H9 (cell line): Measurements from ENCODE around the gene PIGS. TPM values are rescaled to one million over a fixed set of nuclear protein-coding genes. Genes with fewer than 3 reads are reported as not detected.

Source experiments
- DNase-seq: peaks from one replicate; pipeline ENCODE4 v3.0.0-alpha.2; 2017
- H2AFZ ChIP-seq: one replicate; pipeline ENCODE4 v1.6.1; 2013; ENCODE audit warnings: mild to moderate bottlenecking, low read length, control low read depth, moderate library complexity
- H2AK5ac ChIP-seq: 2 replicates; pipeline ENCODE4 v1.6.1; 2013; ENCODE audit warnings: low read length, control low read depth, mixed read lengths; ENCODE audit not compliant: insufficient read length
- H2BK120ac ChIP-seq: one replicate; pipeline ENCODE4 v1.6.1; 2013; ENCODE audit warnings: low read depth, mild to moderate bottlenecking, low read length, control low read depth, inconsistent platforms; ENCODE audit not compliant: poor library complexity, severe bottlenecking
- H2BK12ac ChIP-seq: 2 replicates; pipeline ENCODE4 v1.6.1; 2013; ENCODE audit warnings: low read length, control low read depth, mixed read lengths, low read depth; ENCODE audit not compliant: insufficient read length
- H2BK15ac ChIP-seq: 2 replicates; pipeline ENCODE4 v1.6.1; 2013; ENCODE audit warnings: low read depth, low read length, control low read depth
- H2BK20ac ChIP-seq: one replicate; pipeline ENCODE4 v1.6.1; 2013; ENCODE audit warnings: low read depth, mild to moderate bottlenecking, low read length, control low read depth, inconsistent platforms; ENCODE audit not compliant: poor library complexity, severe bottlenecking
- H2BK5ac ChIP-seq: 2 replicates; pipeline ENCODE4 v1.6.1; 2013; ENCODE audit warnings: low read length, control low read depth, mixed read lengths; ENCODE audit not compliant: insufficient read length
- H3K14ac ChIP-seq: 2 replicates; pipeline ENCODE4 v1.6.1; 2013; ENCODE audit warnings: low read length, control low read depth; ENCODE audit not compliant: insufficient read depth
- H3K18ac ChIP-seq: 2 replicates; pipeline ENCODE4 v1.6.1; 2013; ENCODE audit warnings: low read depth, mild to moderate bottlenecking, mixed read lengths, low read length, control low read depth; ENCODE audit not compliant: insufficient read length
- H3K23ac ChIP-seq: 2 replicates; pipeline ENCODE4 v1.6.1; 2013; ENCODE audit warnings: low read length, control low read depth, mixed read lengths, low read depth; ENCODE audit not compliant: insufficient read length
- H3K23me2 ChIP-seq: 2 replicates; pipeline ENCODE4 v1.6.1; 2013; ENCODE audit warnings: low read depth, mild to moderate bottlenecking, mixed read lengths, low read length, control low read depth; ENCODE audit not compliant: insufficient read length, poor library complexity, severe bottlenecking
- H3K27ac ChIP-seq: 2 replicates; pipeline ENCODE4 v1.5.1; 2013; ENCODE audit warnings: low read length, control low read depth, mixed read lengths, low read depth; ENCODE audit not compliant: insufficient read length
- H3K27me3 ChIP-seq: 2 replicates; pipeline ENCODE4 v1.6.1; 2013; ENCODE audit warnings: low read length, control low read depth, inconsistent platforms; ENCODE audit not compliant: insufficient read depth
- H3K4ac ChIP-seq: 2 replicates; pipeline ENCODE4 v1.6.1; 2013; ENCODE audit warnings: low read depth, mild to moderate bottlenecking, control low read depth, inconsistent platforms, low read length, moderate library complexity
- H3K4me1 ChIP-seq: 2 replicates; pipeline ENCODE4 v1.6.1; 2013; ENCODE audit warnings: low read length, control low read depth, inconsistent platforms; ENCODE audit not compliant: insufficient read depth
- H3K4me2 ChIP-seq: 2 replicates; pipeline ENCODE4 v1.6.1; 2013; ENCODE audit warnings: low read length, control low read depth, mixed read lengths; ENCODE audit not compliant: insufficient read length, insufficient read depth
- H3K56ac ChIP-seq: 2 replicates; pipeline ENCODE4 v1.6.1; 2013; ENCODE audit warnings: low read depth, mild to moderate bottlenecking, mixed read lengths, low read length, control low read depth; ENCODE audit not compliant: insufficient read length
- H3K79me1 ChIP-seq: 2 replicates; pipeline ENCODE4 v1.6.1; 2013; ENCODE audit warnings: low read depth, mild to moderate bottlenecking, moderate library complexity, low read length, control low read depth, inconsistent platforms; ENCODE audit not compliant: insufficient read depth, poor library complexity, severe bottlenecking
- H3K79me2 ChIP-seq: 2 replicates; pipeline ENCODE4 v1.6.1; 2013; ENCODE audit warnings: low read length, control low read depth, inconsistent platforms; ENCODE audit not compliant: insufficient read depth
- H3K9ac ChIP-seq: 2 replicates; pipeline ENCODE4 v1.6.1; 2013; ENCODE audit warnings: low read length, control low read depth, mixed read lengths; ENCODE audit not compliant: insufficient read length; ENCODE audit errors: extremely low read depth
- H3K9me3 ChIP-seq: one replicate; pipeline ENCODE4 v1.6.1; 2013; ENCODE audit warnings: low read depth, low read length, inconsistent platforms; ENCODE audit not compliant: control insufficient read depth
- H3T11ph ChIP-seq: one replicate; pipeline ENCODE4 v1.6.1; 2013; ENCODE audit warnings: mild to moderate bottlenecking, low read length, control low read depth, inconsistent platforms
- H4K20me1 ChIP-seq: one replicate; pipeline ENCODE4 v1.6.1; 2013; ENCODE audit not compliant: control insufficient read depth, insufficient read length, insufficient read depth
- H4K5ac ChIP-seq: 2 replicates; pipeline ENCODE4 v1.6.1; 2013; ENCODE audit warnings: low read depth, mild to moderate bottlenecking, mixed read lengths, low read length, control low read depth; ENCODE audit not compliant: insufficient read length
- H4K8ac ChIP-seq: replicated peaks from 2 replicates; pipeline ENCODE4 v1.6.1; 2013; ENCODE audit warnings: low read length, control low read depth, mixed read lengths, low read depth; ENCODE audit not compliant: insufficient read length
- H4K91ac ChIP-seq: 2 replicates; pipeline ENCODE4 v1.6.1; 2013; ENCODE audit warnings: low read depth, mild to moderate bottlenecking, moderate library complexity, mixed read lengths, low read length, control low read depth; ENCODE audit not compliant: insufficient read length
- H3K27ac Mint-ChIP-seq, 3 experiments: 2 replicates in 2 of 3; 3 replicates in 1 of 3; pipeline ENCODE4 v1.8.0; 2020 to 2021; ENCODE audit warnings: mixed read lengths in 3 of 3, mild to moderate bottlenecking in 1 of 3, moderate library complexity in 1 of 3
- H3K27me3 Mint-ChIP-seq: 2 replicates; pipeline ENCODE4 v1.8.0; 2021; ENCODE audit warnings: low read depth, mild to moderate bottlenecking, moderate library complexity, mixed read lengths
- H3K36me3 Mint-ChIP-seq, 3 experiments: 2 replicates in 2 of 3; 3 replicates in 1 of 3; pipeline ENCODE4 v1.8.0; 2020 to 2021; ENCODE audit warnings: low read depth in 3 of 3, mixed read lengths in 3 of 3; ENCODE audit not compliant: insufficient read depth in 1 of 3
- H3K4me1 Mint-ChIP-seq, 2 experiments: 2 replicates each; pipeline ENCODE4 v1.8.0; 2020; ENCODE audit warnings: mixed read lengths in 2 of 2
- H3K4me3 Mint-ChIP-seq, 2 experiments: 2 replicates in 1 of 2; 3 replicates in 1 of 2; pipeline ENCODE4 v1.8.0; 2020 to 2021; ENCODE audit warnings: mild to moderate bottlenecking in 2 of 2, mixed read lengths in 2 of 2, moderate library complexity in 1 of 2
- H3K9me3 Mint-ChIP-seq, 2 experiments: 2 replicates in 1 of 2; 3 replicates in 1 of 2; pipeline ENCODE4 v1.8.0; 2020; ENCODE audit warnings: mild to moderate bottlenecking in 2 of 2, mixed read lengths in 2 of 2, moderate library complexity in 1 of 2
- CTCF ChIP-seq: fragments of 200-600 bp; sonication (generic); conservative IDR thresholded peaks from 3 replicates; pipeline ENCODE4 v1.8.0; 2021; ENCODE audit warnings: antibody characterized with exemption, mild to moderate bottlenecking
- WGBS: extraction: QIAGEN DNeasy Blood & Tissue Kit; methylation state at CpG from one replicate; pipeline ENCODE4 v1.1.7; 2013; ENCODE audit warnings: missing lambda C conversion rate, low lambda C conversion rate, mixed read lengths; ENCODE audit not compliant: insufficient read length; ENCODE audit errors: extremely low coverage; 5-methylcytosine and 5-hydroxymethylcytosine counted together
- total RNA-seq: library from RNA; stranded (reverse); gene quantifications from 2 replicates; pipeline ENCODE4 v1.2.1, GENCODE V29; 2021

PIGS gene
- total RNA-seq, 1 experiment from 2014 or later: 45.8 TPM

- no peak overlapping the region for H2AK5ac ChIP-seq
- H4K5ac ChIP-seq: no peak overlapping the region
- WGBS: no CpG with 5 or more reads among the region's 4 CpGs
- H3K79me1 ChIP-seq: no peaks in the 10 kb centered on the region
- H3K27ac ChIP-seq: no peak overlapping the region
- no peaks in the 10 kb centered on the region for H3K9me3 ChIP-seq
- no peaks in the 10 kb centered on the region for H3K27me3 Mint-ChIP-seq
- H3K79me2 ChIP-seq: no peaks in the 10 kb centered on the region
- H3T11ph ChIP-seq: no peak overlapping the region
- H2BK12ac ChIP-seq: no peak overlapping the region
- H2BK5ac ChIP-seq: no peak overlapping the region
- H3K4me1 ChIP-seq: no peaks in the 10 kb centered on the region
- H3K27ac Mint-ChIP-seq: no peak overlapping the region
- TF ChIP-seq CTCF: no peak
- no peak overlapping the region for H3K18ac ChIP-seq
- no peak for DNase-seq
- H2BK15ac ChIP-seq: no peak overlapping the region
- no peak overlapping the region for H3K4me3 Mint-ChIP-seq
- H3K9me3 Mint-ChIP-seq: no peaks in the 10 kb centered on the region
- no peak overlapping the region for H3K56ac ChIP-seq
- H3K27me3 ChIP-seq: no peaks in the 10 kb centered on the region
- no peak overlapping the region for H3K9ac ChIP-seq
- no peak overlapping the region for H2BK20ac ChIP-seq
- no peak overlapping the region for H4K8ac ChIP-seq
- H3K23ac ChIP-seq: no peak overlapping the region
- no peak overlapping the region for H2AFZ ChIP-seq
- no peaks in the 10 kb centered on the region for H4K20me1 ChIP-seq
- no peak overlapping the region for H3K14ac ChIP-seq
- H2BK120ac ChIP-seq: no peak overlapping the region
- H4K91ac ChIP-seq: no peak overlapping the region
- H3K23me2 ChIP-seq: no peaks in the 10 kb centered on the region
- no peak overlapping the region for H3K4ac ChIP-seq
- H3K36me3 Mint-ChIP-seq: peaks cover 36 to 68% (median 62%) of the 10 kb centered on the region in 3 experiments; a peak in 6 of 7 replicates
- peaks cover under 1% of the 10 kb centered on the region in 2 experiments; a peak in 3 of 4 replicates for H3K4me1 Mint-ChIP-seq
- no peak overlapping the region for H3K4me2 ChIP-seq
Measured at GRCh38 chr17:28592260-28592659, 20.9 kb upstream of the PIGS start.
